T-helper 2 cell (primary cell): ENCODE measurements around the gene RAVER2.

ENCODE experiments used
- DNase-seq, 5 experiments: peaks; one replicate each; pipeline versions ENCODE4 v3.0.0 to v3.0.0-alpha.2; 2012 to 2022

The RAVER2 gene

GRCh38 chr1:64847666-64848065 lies 102.8 kb downstream of the RAVER2 start:
- no peak for DNase-seq

GRCh38 chr1:64848136-64848535 lies 103.3 kb downstream of the RAVER2 start:
- no peak for DNase-seq

GRCh38 chr1:64848803-64849202 lies 103.9 kb downstream of the RAVER2 start:
- DNase-seq: no peak

- DNase-seq: no peak
Measured at GRCh38 chr1:64849942-64850341, 105.1 kb downstream of the RAVER2 start.

GRCh38 chr1:64850846-64851245 lies 106.0 kb downstream of the RAVER2 start:
- no peak for DNase-seq

- DNase-seq: no peak
Measured at GRCh38 chr1:64851664-64852063, 106.8 kb downstream of the RAVER2 start.

GRCh38 chr1:64854674-64855073 lies 109.8 kb downstream of the RAVER2 start:
- no peak for DNase-seq

- no peak for DNase-seq
Measured at GRCh38 chr1:64855557-64855956, 110.7 kb downstream of the RAVER2 start.

- DNase-seq: no peak
Measured at GRCh38 chr1:64856553-64856952, 111.7 kb downstream of the RAVER2 start.

- DNase-seq: no peak
Measured at GRCh38 chr1:64857347-64857746, 112.5 kb downstream of the RAVER2 start.

GRCh38 chr1:64861611-64862010 lies 116.7 kb downstream of the RAVER2 start:
- DNase-seq: no peak

- peak in 3 of 5 experiments; percentile 12 to 84 (median 78) for DNase-seq
Measured at GRCh38 chr1:64864018-64864940, 119.4 kb downstream of the RAVER2 start.

GRCh38 chr1:64865105-64865757 lies 120.4 kb downstream of the RAVER2 start:
- no peak for DNase-seq

- DNase-seq: no peak
Measured at GRCh38 chr1:64866689-64867088, 121.8 kb downstream of the RAVER2 start.

GRCh38 chr1:64867266-64867665 lies 122.4 kb downstream of the RAVER2 start:
- no peak for DNase-seq

- no peak for DNase-seq
Measured at GRCh38 chr1:64871256-64871655, 126.4 kb downstream of the RAVER2 start.

GRCh38 chr1:64872067-64872466 lies 127.2 kb downstream of the RAVER2 start:
- no peak for DNase-seq

GRCh38 chr1:64873576-64873975 lies 128.7 kb downstream of the RAVER2 start:
- DNase-seq: no peak

GRCh38 chr1:64874666-64875065 lies 129.8 kb downstream of the RAVER2 start:
- DNase-seq: no peak

- no peak for DNase-seq
Measured at GRCh38 chr1:64875101-64875500, 130.2 kb downstream of the RAVER2 start.

- DNase-seq: no peak
Measured at GRCh38 chr1:64875606-64876005, 130.7 kb downstream of the RAVER2 start.

- peak in 3 of 5 experiments; percentile 9 to 87 (median 63) for DNase-seq
Measured at GRCh38 chr1:64877151-64877550, 132.3 kb downstream of the RAVER2 start.

GRCh38 chr1:64877598-64877997 lies 132.7 kb downstream of the RAVER2 start:
- no peak for DNase-seq

- DNase-seq: no peak
Measured at GRCh38 chr1:64878090-64878489, 133.2 kb downstream of the RAVER2 start.
